GM12878 (cell line): Measurements from ENCODE around the gene AMN1. TPM values are rescaled to one million over a fixed set of nuclear protein-coding genes. Genes with fewer than 3 reads are reported as not detected.

Experiments
- BCLAF1 ChIP-seq: fragments of 450-650 bp; IDR thresholded peaks from 2 replicates; pipeline ENCODE4 v1.6.1; 2017; ENCODE audit warnings: antibody characterized with exemption, mild to moderate bottlenecking, moderate library complexity
- CREM ChIP-seq: IDR thresholded peaks from 2 replicates; pipeline ENCODE4 v1.6.1; 2014; ENCODE audit warnings: antibody characterized with exemption, low read depth
- GABPA ChIP-seq: IDR thresholded peaks from 2 replicates; pipeline ENCODE4 v1.6.1; 2014; ENCODE audit warnings: antibody characterized with exemption, low read depth, mild to moderate bottlenecking, inconsistent platforms
- HDAC2 ChIP-seq: fragments of 200-600 bp; sonication (generic); IDR thresholded peaks from 2 replicates; pipeline ENCODE4 v1.6.1; 2017
- IRF5 ChIP-seq: fragments of 450-650 bp; IDR thresholded peaks from 2 replicates; pipeline ENCODE4 v1.6.1; 2017; ENCODE audit warnings: borderline replicate concordance
- JUNB ChIP-seq: IDR thresholded peaks from 2 replicates; pipeline ENCODE4 v1.6.1; 2016; ENCODE audit warnings: antibody characterized with exemption, mild to moderate bottlenecking
- KDM1A ChIP-seq: fragments of 200-600 bp; sonication (generic); IDR thresholded peaks from 2 replicates; pipeline ENCODE4 v1.6.1; 2016; ENCODE audit warnings: borderline replicate concordance
- RCOR1 ChIP-seq: conservative IDR thresholded peaks from 2 replicates; pipeline ENCODE4 v1.6.1; 2012; ENCODE audit warnings: low read depth, low read length, improper control_type of control experiment
- SMAD5 ChIP-seq: IDR thresholded peaks from 2 replicates; pipeline ENCODE4 v1.6.1; 2016; ENCODE audit warnings: antibody characterized with exemption, low read depth
- TCF3 ChIP-seq: IDR thresholded peaks from 2 replicates; pipeline ENCODE4 v1.6.1; 2012; ENCODE audit warnings: low read depth, mild to moderate bottlenecking, low read length, borderline replicate concordance; ENCODE audit not compliant: insufficient read depth
- ZBED1 ChIP-seq: IDR thresholded peaks from 2 replicates; pipeline ENCODE4 v1.6.1; 2016; ENCODE audit warnings: borderline replicate concordance
- polyA plus RNA-seq, 11 experiments: library from polyadenylated mRNA; depleted of rRNA in 4 of 11; unstranded in 6 of 11; stranded (reverse) in 5 of 11; fragments of >200 nt; fragmentation: Nextera tagmentation in 4 of 11; fragmentation: Illumina TruSeq in 1 of 11; extraction: Ambion mirVana in 4 of 11; extraction: Trizol in 1 of 11; gene quantifications; 1 replicate in 1 of 11; 2 replicates in 10 of 11; pipeline versions ENCODE4 v1.2.1 to v1.2.3, GENCODE V29; 2011 to 2016; ENCODE audit warnings: inconsistent platforms in 2 of 11, missing spikeins in 2 of 11, low read depth in 1 of 11
- total RNA-seq, 4 experiments: library from RNA; depleted of rRNA in 3 of 4; stranded (reverse); fragments of >200 nt in 3 of 4; fragmentation: Illumina TruSeq in 1 of 4; extraction: Trizol in 1 of 4; gene quantifications; 2 replicates each; pipeline versions ENCODE4 v1.2.1 to v1.2.3, GENCODE V29; 2013 to 2021
- TF ChIP-seq, protein P1 (sequence below): fragments of 450-650 bp; formaldehyde crosslinking; IDR thresholded peaks from 2 replicates; pipeline ENCODE4 v1.4.0; 2022; ENCODE audit warnings: mild to moderate bottlenecking, moderate library complexity
- TF ChIP-seq, protein P2 (sequence below): fragments of 150-350 bp; IDR thresholded peaks from 2 replicates; pipeline ENCODE4 v1.6.1; 2014; ENCODE audit warnings: mild to moderate bottlenecking, low read depth, low read length
- TF ChIP-seq, protein P3 (sequence below), 3 experiments: IDR thresholded peaks in 2 of 3; conservative IDR thresholded peaks in 1 of 3; 2 replicates each; pipeline ENCODE4 v1.5.1; 2011; ENCODE audit warnings: low read depth in 3 of 3, low read length in 3 of 3, mild to moderate bottlenecking in 3 of 3, control low read depth in 2 of 3, moderate library complexity in 2 of 3, inconsistent platforms in 1 of 3, mixed read lengths in 1 of 3; ENCODE audit not compliant: control insufficient read depth in 2 of 3, insufficient read depth in 1 of 3; ENCODE audit errors: extremely low read depth in 1 of 3
- TF ChIP-seq, protein P4 (sequence below): fragments of 450-650 bp; IDR thresholded peaks from 2 replicates; pipeline ENCODE4 v1.6.1; 2014; ENCODE audit warnings: mild to moderate bottlenecking

Gene AMN1
- total and polyA plus RNA-seq, 10 of the 15 experiments (the other 5 are each of a cell fraction or from before 2014, with no cell fraction given): 5.4 to 19.3 (median 9.3) TPM

- no peak for TF ChIP-seq IRF5
- no peak for TF ChIP-seq KDM1A
- 0 out of 2 replicates have a peak, but pooled peaks have one; percentile 16 for TF ChIP-seq RCOR1
- TF ChIP-seq GABPA: 0 out of 2 replicates have a peak, but pooled peaks have one; percentile 39
- peak; percentile 100 for TF ChIP-seq JUNB
- TF ChIP-seq HDAC2: no peak
- TF ChIP-seq, protein P1, sequence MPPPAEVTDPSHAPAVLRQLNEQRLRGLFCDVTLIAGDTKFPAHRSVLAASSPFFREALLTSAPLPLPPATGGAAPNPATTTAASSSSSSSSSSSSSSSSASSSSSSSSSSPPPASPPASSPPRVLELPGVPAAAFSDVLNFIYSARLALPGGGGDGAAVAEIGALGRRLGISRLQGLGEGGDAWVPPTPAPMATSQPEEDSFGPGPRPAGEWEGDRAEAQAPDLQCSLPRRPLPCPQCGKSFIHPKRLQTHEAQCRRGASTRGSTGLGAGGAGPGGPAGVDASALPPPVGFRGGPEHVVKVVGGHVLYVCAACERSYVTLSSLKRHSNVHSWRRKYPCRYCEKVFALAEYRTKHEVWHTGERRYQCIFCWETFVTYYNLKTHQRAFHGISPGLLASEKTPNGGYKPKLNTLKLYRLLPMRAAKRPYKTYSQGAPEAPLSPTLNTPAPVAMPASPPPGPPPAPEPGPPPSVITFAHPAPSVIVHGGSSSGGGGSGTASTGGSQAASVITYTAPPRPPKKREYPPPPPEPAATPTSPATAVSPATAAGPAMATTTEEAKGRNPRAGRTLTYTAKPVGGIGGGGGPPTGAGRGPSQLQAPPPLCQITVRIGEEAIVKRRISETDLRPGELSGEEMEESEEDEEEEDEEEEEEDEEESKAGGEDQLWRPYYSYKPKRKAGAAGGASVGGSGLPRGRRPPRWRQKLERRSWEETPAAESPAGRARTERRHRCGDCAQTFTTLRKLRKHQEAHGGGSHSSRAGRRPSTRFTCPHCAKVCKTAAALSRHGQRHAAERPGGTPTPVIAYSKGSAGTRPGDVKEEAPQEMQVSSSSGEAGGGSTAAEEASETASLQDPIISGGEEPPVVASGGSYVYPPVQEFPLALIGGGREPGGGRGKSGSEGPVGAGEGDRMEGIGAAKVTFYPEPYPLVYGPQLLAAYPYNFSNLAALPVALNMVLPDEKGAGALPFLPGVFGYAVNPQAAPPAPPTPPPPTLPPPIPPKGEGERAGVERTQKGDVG (CRISPR knock-in tag): no peak
- TF ChIP-seq CREM: peak; percentile 99
- peak; percentile 33; the same call in 1 of the 2 replicates for TF ChIP-seq ZBED1
- TF ChIP-seq, protein P2, sequence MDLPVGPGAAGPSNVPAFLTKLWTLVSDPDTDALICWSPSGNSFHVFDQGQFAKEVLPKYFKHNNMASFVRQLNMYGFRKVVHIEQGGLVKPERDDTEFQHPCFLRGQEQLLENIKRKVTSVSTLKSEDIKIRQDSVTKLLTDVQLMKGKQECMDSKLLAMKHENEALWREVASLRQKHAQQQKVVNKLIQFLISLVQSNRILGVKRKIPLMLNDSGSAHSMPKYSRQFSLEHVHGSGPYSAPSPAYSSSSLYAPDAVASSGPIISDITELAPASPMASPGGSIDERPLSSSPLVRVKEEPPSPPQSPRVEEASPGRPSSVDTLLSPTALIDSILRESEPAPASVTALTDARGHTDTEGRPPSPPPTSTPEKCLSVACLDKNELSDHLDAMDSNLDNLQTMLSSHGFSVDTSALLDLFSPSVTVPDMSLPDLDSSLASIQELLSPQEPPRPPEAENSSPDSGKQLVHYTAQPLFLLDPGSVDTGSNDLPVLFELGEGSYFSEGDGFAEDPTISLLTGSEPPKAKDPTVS: 0 out of 2 replicates have a peak, but pooled peaks have one; percentile 45
- TF ChIP-seq, protein P3, sequence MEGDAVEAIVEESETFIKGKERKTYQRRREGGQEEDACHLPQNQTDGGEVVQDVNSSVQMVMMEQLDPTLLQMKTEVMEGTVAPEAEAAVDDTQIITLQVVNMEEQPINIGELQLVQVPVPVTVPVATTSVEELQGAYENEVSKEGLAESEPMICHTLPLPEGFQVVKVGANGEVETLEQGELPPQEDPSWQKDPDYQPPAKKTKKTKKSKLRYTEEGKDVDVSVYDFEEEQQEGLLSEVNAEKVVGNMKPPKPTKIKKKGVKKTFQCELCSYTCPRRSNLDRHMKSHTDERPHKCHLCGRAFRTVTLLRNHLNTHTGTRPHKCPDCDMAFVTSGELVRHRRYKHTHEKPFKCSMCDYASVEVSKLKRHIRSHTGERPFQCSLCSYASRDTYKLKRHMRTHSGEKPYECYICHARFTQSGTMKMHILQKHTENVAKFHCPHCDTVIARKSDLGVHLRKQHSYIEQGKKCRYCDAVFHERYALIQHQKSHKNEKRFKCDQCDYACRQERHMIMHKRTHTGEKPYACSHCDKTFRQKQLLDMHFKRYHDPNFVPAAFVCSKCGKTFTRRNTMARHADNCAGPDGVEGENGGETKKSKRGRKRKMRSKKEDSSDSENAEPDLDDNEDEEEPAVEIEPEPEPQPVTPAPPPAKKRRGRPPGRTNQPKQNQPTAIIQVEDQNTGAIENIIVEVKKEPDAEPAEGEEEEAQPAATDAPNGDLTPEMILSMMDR (IDR thresholded peaks at IDR 0.05 in 2 of 3, conservative IDR thresholded peaks at IDR 0.05 in 1 of 3; ENCODE audit: control insufficient read depth in 2 of 3, extremely low read depth in 1 of 3, insufficient read depth in 1 of 3, low read depth in 3 of 3, low read length in 3 of 3): no peak
- TF ChIP-seq TCF3: 0 out of 2 replicates have a peak, but pooled peaks have one; percentile 7
- TF ChIP-seq, protein P4, sequence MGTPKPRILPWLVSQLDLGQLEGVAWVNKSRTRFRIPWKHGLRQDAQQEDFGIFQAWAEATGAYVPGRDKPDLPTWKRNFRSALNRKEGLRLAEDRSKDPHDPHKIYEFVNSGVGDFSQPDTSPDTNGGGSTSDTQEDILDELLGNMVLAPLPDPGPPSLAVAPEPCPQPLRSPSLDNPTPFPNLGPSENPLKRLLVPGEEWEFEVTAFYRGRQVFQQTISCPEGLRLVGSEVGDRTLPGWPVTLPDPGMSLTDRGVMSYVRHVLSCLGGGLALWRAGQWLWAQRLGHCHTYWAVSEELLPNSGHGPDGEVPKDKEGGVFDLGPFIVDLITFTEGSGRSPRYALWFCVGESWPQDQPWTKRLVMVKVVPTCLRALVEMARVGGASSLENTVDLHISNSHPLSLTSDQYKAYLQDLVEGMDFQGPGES: peak; percentile 96
- 0 out of 2 replicates have a peak, but pooled peaks have one; percentile 22 for TF ChIP-seq SMAD5
- TF ChIP-seq BCLAF1: no peak
Measured at GRCh38 chr12:31728917-31729640, at the start of gene AMN1 (continued).
